Fibroblast of mammary gland (primary cell): ENCODE results near the gene RAP1B.

Experiments used
- DNase-seq: peaks from one replicate; pipeline ENCODE4 v3.0.0-alpha.2; 2010; ENCODE audit warnings: low read depth
- H3K4me3 ChIP-seq: 2 replicates; pipeline ENCODE4 v1.5.1; 2011; ENCODE audit warnings: low read depth, mild to moderate bottlenecking, low read length, moderate library complexity; ENCODE audit not compliant: control insufficient read depth
- CTCF ChIP-seq: conservative IDR thresholded peaks from 2 replicates; pipeline ENCODE4 v1.5.1; 2011; ENCODE audit warnings: low read depth, low read length, inconsistent platforms; ENCODE audit not compliant: control insufficient read depth, insufficient read depth

RAP1B gene

GRCh38 chr12:68628698-68629097, 18.0 kb downstream of the RAP1B start:
- no peak overlapping the region for H3K4me3 ChIP-seq
- no peak for DNase-seq
- TF ChIP-seq CTCF: no peak

- no peak for DNase-seq
- no peak overlapping the region for H3K4me3 ChIP-seq
- no peak for TF ChIP-seq CTCF
Observed at GRCh38 chr12:68630050-68630449, 19.4 kb downstream of the RAP1B start.

- no peak overlapping the region for H3K4me3 ChIP-seq
- TF ChIP-seq CTCF: no peak
- no peak for DNase-seq
Observed at GRCh38 chr12:68630598-68630997, 19.9 kb downstream of the RAP1B start.

- H3K4me3 ChIP-seq: no peak overlapping the region
- TF ChIP-seq CTCF: no peak
- peak; percentile 30 for DNase-seq
Observed at GRCh38 chr12:68631227-68631626, 20.5 kb downstream of the RAP1B start.

GRCh38 chr12:68632486-68632885, 21.8 kb downstream of the RAP1B start:
- no peak for DNase-seq
- no peak for TF ChIP-seq CTCF
- H3K4me3 ChIP-seq: no peak overlapping the region

- H3K4me3 ChIP-seq: no peak overlapping the region
- no peak for TF ChIP-seq CTCF
- no peak for DNase-seq
Observed at GRCh38 chr12:68633614-68634558, 23.2 kb downstream of the RAP1B start.
